ENCODE measurements around the gene TMTC4.
A peak's percentile ranks its signal among the peaks of the same experiment; 100 is the strongest.

- TF ChIP-seq CTCF (IDR thresholded peaks at IDR 0.05) (peak in 1 of 4 experiments; percentile 18), POLR2A (IDR thresholded peaks at IDR 0.05) (no peak)
Observed at GRCh38 chr13:100646030-100646673, 28.4 kb downstream of the TMTC4 start.
